ENCODE measurements around the gene MYO1B.

Gene MYO1B

DNA sequence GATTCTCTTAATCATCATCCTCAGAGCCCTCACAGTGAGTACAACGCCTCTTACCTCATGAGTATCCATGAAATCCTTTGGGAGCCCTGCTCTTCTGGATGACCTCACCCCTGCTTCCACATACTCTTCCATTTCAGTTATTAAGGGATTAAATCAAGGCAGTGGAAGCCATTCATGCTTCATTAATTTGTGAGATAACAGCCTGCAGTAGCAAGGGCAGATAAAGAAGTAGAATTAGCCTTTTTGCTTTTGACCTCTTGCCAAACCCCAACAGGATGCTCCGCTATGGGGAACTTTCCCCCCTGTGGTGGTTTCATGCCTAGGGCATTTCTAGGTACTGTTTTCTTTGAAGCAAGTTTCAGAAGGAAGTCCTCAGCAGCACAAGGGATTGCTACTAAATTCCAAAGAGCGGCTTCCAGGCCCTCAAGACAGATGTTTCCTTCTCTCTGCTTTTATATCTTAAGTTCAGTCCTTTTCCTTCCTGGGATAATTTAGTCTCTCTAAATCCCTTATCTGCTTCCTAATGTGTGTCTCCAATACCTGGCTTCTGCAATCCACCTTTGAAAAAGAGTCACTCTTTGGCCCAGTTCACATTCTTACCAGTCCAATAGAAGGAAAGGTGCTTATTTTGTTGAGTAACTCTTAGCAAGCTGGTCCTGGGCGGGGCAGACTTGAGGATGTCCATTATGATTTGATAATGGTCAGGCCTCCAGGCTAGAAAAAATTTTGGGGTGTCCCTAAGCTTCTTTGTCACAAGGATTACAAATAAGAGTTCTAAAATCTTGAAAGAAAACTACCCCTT lies 76.9 kb downstream of the MYO1B start:
- no peaks in the 10 kb centered on the region for H3K9me2 ChIP-seq (ENCODE audit: low read depth, low read length)
- H3K79me2 ChIP-seq (ENCODE audit: insufficient read depth, low read length): no peaks in the 10 kb centered on the region
- no peak overlapping the region for H2AFZ ChIP-seq (ENCODE audit: low read length)
- no peak overlapping the region for H3K9ac ChIP-seq (ENCODE audit: low read length)
- no peak overlapping the region for H3K4me3 ChIP-seq (ENCODE audit: low read depth, low read length, poor library complexity, severe bottlenecking)
- TF ChIP-seq EZH2 (IDR thresholded peaks at IDR 0.05; ENCODE audit: borderline replicate concordance, low read length): no peak
- TF ChIP-seq, protein P1, sequence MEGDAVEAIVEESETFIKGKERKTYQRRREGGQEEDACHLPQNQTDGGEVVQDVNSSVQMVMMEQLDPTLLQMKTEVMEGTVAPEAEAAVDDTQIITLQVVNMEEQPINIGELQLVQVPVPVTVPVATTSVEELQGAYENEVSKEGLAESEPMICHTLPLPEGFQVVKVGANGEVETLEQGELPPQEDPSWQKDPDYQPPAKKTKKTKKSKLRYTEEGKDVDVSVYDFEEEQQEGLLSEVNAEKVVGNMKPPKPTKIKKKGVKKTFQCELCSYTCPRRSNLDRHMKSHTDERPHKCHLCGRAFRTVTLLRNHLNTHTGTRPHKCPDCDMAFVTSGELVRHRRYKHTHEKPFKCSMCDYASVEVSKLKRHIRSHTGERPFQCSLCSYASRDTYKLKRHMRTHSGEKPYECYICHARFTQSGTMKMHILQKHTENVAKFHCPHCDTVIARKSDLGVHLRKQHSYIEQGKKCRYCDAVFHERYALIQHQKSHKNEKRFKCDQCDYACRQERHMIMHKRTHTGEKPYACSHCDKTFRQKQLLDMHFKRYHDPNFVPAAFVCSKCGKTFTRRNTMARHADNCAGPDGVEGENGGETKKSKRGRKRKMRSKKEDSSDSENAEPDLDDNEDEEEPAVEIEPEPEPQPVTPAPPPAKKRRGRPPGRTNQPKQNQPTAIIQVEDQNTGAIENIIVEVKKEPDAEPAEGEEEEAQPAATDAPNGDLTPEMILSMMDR (IDR thresholded peaks at IDR 0.05; ENCODE audit: low read length): no peak
- H4K20me1 ChIP-seq (ENCODE audit: insufficient read depth, low read length): no peaks in the 10 kb centered on the region
- H3F3A ChIP-seq (ENCODE audit: insufficient read depth, low read length): no peaks in the 10 kb centered on the region
- H3K36me3 ChIP-seq (ENCODE audit: insufficient read depth, low read length): no peaks in the 10 kb centered on the region
- no peak overlapping the region for H3K27ac ChIP-seq (ENCODE audit: low read depth, low read length, poor library complexity, severe bottlenecking)
- H3K27me3 ChIP-seq (ENCODE audit: insufficient read depth, low read length): no peaks in the 10 kb centered on the region
- H3K4me2 ChIP-seq (ENCODE audit: low read length): no peak overlapping the region
- H3K4me1 ChIP-seq (ENCODE audit: insufficient read depth, low read length, severe bottlenecking): no peaks in the 10 kb centered on the region
- no peaks in the 10 kb centered on the region for H3K9me3 ChIP-seq (ENCODE audit: low read length)

DNA sequence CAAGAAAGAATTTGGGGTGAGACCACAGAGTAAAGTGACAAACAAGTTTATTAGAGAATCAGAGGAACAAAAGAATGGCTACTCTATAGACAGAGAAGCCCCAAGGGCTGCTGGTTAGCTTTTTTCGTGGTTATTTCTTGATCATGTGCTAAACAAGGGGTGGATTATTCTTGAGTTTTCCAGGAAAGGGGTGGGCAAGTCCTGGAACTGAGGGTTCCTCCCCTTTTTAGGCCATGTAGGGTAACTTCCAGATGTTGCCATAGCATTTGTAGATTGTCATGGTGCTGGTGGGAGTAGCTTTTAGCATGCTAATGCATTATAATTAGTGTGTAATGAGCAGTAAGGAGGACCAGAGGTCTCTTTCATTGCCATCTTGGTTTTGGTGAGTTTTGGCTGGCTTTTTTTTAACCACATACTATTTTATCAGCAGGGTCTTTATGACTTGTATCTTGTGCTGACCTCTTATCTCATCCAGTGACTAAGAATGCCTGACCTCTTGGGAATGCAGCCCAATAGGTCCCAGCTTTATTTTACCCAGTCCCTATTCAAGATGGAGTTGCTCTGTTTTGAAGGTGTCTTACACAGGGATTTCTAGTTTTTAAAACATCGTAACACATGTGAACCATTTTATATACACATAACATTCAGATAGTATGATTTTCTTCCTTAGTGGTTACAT lies 77.8 kb downstream of the MYO1B start:
- H4K20me1 ChIP-seq (ENCODE audit: insufficient read depth, low read length): no peaks in the 10 kb centered on the region
- H3K36me3 ChIP-seq (ENCODE audit: insufficient read depth, low read length): no peaks in the 10 kb centered on the region
- H3K4me2 ChIP-seq (ENCODE audit: low read length): no peak overlapping the region
- H3F3A ChIP-seq (ENCODE audit: insufficient read depth, low read length): no peaks in the 10 kb centered on the region
- H2AFZ ChIP-seq (ENCODE audit: low read length): no peak overlapping the region
- no peaks in the 10 kb centered on the region for H3K79me2 ChIP-seq (ENCODE audit: insufficient read depth, low read length)
- TF ChIP-seq EZH2 (IDR thresholded peaks at IDR 0.05; ENCODE audit: borderline replicate concordance, low read length): no peak
- TF ChIP-seq, protein P1 (IDR thresholded peaks at IDR 0.05; ENCODE audit: low read length): no peak
- H3K4me1 ChIP-seq (ENCODE audit: insufficient read depth, low read length, severe bottlenecking): no peaks in the 10 kb centered on the region
- H3K4me3 ChIP-seq (ENCODE audit: low read depth, low read length, poor library complexity, severe bottlenecking): no peak overlapping the region
- no peak overlapping the region for H3K9ac ChIP-seq (ENCODE audit: low read length)
- no peak overlapping the region for H3K27ac ChIP-seq (ENCODE audit: low read depth, low read length, poor library complexity, severe bottlenecking)
- H3K9me2 ChIP-seq (ENCODE audit: low read depth, low read length): no peaks in the 10 kb centered on the region
- H3K9me3 ChIP-seq (ENCODE audit: low read length): no peaks in the 10 kb centered on the region
- no peaks in the 10 kb centered on the region for H3K27me3 ChIP-seq (ENCODE audit: insufficient read depth, low read length)

DNA sequence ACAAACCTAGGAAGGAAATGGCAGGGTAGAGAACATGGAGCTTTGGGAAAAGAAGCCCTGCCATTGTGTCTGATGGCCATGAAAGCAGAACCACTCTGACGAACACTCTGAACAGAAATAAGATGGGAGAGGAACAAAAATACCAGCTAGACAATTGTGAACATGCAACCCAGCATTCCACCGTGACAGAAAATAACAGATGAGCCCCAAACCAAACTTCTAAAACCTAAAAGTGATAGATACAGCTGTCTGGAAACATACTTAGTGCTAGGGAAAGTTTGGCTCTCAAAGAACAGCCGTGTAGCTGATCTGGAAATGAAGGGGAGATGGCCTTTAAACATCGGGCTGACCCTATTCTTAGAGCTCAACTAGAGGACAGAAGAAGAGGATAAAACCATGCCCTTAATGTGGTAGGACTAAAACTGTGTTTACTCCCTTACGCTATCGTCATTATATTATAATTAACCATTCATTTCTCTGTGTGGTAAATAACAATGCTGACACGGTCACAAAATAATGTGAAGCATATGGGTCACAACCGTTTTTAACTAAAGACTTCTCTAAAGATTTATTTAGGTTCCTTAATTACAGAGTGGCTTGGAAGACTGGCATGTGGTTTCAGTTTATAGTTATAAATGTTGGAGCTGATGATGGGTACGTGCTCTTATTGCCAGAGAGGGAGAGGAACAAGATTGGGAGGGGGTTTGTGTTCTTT lies 80.6 kb downstream of the MYO1B start:
- Histone ChIP-seq H2AFZ (ENCODE audit: low read length) (no peak overlapping the region), H3K9me3 (ENCODE audit: low read length) (no peaks in the 10 kb centered on the region), H3K27ac (ENCODE audit: low read depth, low read length, poor library complexity, severe bottlenecking) (no peak overlapping the region), H3K9me2 (ENCODE audit: low read depth, low read length) (no peaks in the 10 kb centered on the region), H3K4me1 (ENCODE audit: insufficient read depth, low read length, severe bottlenecking) (no peaks in the 10 kb centered on the region), H3K27me3 (ENCODE audit: insufficient read depth, low read length) (no peaks in the 10 kb centered on the region), H3K9ac (ENCODE audit: low read length) (no peak overlapping the region), H3F3A (ENCODE audit: insufficient read depth, low read length) (no peaks in the 10 kb centered on the region), H4K20me1 (ENCODE audit: insufficient read depth, low read length) (no peaks in the 10 kb centered on the region), H3K4me3 (ENCODE audit: low read depth, low read length, poor library complexity, severe bottlenecking) (no peak overlapping the region), H3K36me3 (ENCODE audit: insufficient read depth, low read length) (no peaks in the 10 kb centered on the region), H3K79me2 (ENCODE audit: insufficient read depth, low read length) (no peaks in the 10 kb centered on the region), H3K4me2 (ENCODE audit: low read length) (no peak overlapping the region)
- TF ChIP-seq, protein P1 (IDR thresholded peaks at IDR 0.05; ENCODE audit: low read length): no peak
- no peak for TF ChIP-seq EZH2 (IDR thresholded peaks at IDR 0.05; ENCODE audit: borderline replicate concordance, low read length)
